ENCODE measurements around the gene RBM6.
"Not testable (repeated sequence)": the region's sequence is repeated elsewhere in the genome, so short reads cannot be mapped to it uniquely, and the experiment has no call there.

The RBM6 gene

DNA sequence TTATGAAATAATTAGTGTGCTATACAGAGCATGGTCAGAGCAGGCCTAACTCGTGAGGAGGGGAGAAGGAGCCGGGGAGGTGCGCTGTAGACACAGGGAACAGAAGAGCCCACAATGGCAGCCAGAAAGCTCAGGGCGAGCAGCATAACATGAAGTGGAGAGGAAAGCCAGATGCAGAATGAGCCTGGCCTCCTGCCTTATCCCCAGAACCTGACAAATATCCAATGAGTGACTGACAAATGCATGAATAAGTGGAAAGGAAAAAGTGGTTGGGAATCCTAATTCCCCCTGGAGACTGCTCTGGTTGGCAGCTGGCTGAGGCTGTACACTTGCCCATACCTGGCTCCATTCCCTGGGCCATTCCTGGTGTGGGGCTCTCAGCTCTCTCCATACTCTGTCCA is 27.1 kb upstream of the RBM6 start:
- FAIRE-seq (no peak), DNase-seq (ENCODE audit: insufficient read length, low spot score) (no peak)

DNA sequence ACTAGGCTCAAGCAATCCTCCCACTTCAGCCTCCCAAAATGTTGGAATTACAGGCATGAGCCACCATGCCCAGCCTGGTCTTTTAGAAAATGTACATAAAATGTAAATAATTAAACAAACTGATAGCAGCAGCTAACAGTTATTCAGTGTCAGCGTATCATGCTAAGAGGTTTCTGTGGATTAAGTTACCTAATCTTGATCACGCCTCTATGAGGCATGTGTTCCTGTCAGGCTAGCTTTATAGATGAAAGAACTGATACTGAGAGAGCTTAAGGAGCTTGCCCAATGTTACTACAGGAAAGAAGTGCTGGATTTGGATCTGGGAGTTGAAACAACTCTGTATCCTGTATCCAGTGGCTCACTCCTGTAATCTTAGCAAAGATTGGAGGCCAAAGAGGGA is 25.0 kb upstream of the RBM6 start:
- FAIRE-seq: no peak
- no peak for DNase-seq (ENCODE audit: insufficient read length, low spot score)

DNA sequence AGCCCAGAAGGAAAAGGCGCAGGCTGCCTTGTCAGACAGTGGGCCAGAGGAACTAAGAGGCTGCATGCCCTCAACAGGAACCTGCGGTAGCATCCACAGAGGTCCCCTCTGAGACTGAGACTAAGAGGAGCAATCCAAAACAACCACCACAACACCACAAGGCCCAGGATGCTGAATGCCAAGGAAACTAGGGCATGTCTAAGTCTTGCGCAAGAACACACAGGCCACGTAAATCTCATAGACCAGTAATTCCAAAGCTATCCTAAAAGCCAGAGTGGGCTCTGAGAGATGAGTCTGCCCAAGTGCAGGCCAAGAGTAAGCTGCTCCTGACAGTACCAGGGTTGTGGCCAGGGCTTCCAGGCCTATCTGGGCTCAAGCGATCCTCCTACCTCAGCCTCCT is 23.3 kb upstream of the RBM6 start:
- FAIRE-seq: no peak
- peak; percentile 27 for DNase-seq (ENCODE audit: insufficient read length, low spot score)

DNA sequence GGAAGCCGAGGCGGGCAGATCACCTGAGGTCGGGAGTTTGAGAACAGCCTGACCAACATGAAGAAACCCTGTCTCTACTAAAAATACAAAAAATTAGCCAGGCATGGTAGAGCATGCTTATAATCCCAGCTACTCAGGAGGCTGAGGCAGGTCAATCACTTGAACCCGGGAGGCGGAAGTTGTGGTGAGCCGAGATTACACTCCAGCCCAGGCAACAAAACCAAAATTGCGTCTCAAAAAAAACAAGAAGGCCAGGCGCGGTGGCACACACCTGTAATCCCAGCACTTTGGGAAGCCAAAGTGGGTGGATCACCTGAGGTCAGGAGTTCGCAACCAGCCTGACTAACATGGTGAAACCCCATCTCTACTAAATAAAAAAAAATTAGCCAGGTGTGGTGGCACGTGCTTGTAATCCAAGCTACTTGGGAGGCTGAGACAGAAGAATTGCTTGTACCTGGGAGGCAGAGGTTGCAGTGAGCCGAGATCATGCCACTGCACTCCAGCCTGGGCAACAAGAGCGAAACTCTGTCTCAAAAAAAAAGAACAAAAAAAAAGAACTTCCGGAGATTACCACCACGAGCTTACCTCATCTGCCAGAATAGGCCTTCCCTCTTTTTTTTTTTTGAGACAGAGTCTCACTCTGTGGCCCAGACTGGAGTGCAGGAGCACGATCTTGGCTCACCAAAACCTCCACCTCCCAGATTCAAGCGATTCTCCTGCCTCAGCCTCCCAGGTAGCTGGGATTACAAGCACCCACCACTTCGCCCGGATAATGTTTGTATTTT is 22.0 kb upstream of the RBM6 start:
- not testable (repeated sequence) for DNase-seq (ENCODE audit: insufficient read length, low spot score)

DNA sequence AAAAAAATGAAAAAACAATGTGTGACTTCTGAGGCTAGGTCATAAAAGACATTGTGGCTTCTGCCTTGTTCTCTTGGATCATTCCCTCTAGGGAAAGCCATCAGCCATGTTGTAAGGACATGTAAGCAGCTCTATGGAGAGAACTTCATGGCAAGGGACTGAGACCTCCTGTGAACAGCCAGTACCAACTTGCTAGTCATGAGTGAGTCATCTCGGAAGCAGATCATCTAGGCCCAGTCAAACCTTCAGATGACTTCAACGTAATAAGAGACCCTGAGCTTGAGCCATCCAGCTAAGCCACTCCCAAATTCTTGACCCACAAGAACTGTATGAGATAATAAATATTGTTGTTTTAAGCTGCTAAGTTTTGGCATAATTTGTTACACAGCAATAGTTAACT is 15.3 kb upstream of the RBM6 start:
- peak; percentile 13 for FAIRE-seq

More for the DNA sequence above, 22.0 kb upstream of the RBM6 start:
- not testable (repeated sequence) for FAIRE-seq

DNA sequence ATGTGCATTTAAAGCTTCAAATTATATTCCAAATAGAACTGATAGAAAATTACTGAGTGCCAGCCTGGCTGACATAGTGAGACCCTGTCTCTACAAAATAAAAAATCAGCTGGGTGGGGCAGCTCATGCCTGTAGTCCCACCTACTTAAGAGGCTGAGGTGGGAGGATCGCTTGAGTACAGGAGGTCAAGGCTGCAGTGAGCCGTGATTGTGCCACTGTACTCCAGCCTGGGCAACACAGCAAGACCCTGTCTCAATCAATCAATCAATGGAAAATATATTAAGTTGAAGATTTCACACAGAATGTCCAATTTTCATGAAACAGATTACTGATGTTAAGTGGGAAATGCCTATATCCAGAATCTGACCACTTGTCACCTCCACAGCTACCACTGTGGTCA is 14.5 kb upstream of the RBM6 start:
- DNase-seq (ENCODE audit: insufficient read length, low spot score) (no peak), FAIRE-seq (no peak)

More for the DNA sequence above, 15.3 kb upstream of the RBM6 start:
- peak; percentile 64 for DNase-seq (ENCODE audit: insufficient read length, low spot score)

DNA sequence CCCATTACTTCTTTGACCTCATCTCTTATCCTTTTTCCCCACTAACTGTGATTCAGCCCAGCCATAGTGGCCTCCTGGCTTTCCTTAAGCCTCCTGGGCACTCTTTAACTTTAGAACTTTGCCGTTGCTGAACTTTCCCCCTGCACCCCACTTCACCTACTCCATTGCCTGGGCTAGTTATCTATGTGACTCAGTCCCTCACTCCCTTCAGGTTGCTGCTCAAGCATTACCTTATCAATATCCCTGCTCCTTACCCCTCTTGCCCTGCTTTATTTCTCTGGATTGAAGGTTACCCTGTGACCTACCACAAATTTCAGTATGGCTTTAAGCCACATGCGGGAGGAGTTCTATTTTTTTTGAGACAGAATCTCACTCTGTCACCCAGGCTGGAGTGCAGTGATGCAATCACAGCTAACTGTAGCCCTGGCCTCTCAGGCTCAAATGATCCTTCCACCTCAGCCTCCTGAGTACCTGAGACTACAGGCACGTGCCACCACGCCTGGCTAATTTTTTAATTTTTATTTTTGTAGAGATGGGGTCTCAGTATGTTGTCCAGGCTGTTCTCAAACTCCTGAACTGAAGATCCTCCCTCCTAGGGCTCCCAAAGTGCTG is 13.7 kb upstream of the RBM6 start:
- FAIRE-seq (no peak), DNase-seq (ENCODE audit: insufficient read length, low spot score) (no peak)

DNA sequence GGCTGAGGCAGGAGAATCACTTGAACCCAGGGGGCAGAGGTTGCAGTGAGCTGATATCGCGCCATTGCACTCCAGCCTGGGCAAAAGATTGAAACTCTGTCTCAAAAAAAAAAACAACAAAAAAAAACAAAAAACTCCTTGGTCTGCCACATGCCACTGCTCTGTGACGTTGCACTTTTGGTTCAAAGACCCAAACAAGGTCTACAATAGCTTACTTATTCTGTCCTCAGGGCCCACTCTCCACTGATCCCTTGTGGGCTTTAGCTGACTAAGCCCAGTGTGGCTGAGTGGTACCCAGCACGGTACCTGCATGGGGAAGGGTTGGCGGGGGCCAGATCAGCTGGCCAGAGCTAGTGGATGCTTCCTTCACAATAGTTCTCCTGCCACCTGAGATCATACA is 12.2 kb upstream of the RBM6 start:
- no peak for DNase-seq (ENCODE audit: insufficient read length, low spot score)
- no peak for FAIRE-seq

DNA sequence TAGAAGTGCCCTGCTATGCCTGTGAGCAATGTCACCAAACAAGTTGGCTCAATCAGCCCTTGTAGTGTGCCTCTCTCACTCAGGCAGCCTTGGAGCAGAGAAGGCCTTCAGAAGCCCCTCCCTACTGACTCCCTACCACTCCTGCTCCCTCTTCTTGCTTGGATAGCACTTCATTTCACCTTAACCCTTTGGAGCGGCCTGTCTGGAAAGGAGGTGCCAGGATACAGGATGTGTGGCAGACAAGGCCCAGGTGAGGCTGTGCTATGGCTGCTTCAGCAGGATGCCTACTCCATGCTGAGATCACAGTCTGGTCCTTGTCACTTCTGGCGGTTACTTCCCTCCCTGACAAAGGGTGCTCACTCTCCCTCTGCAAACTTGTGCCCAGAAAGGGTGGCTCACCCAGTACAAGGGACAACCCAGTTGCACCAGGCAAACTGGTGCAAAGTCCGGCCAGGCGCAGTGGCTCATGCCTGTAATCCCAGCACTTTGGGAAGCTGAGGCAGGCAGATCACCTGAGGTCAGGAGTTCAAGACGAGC is 11.4 kb upstream of the RBM6 start:
- FAIRE-seq (no peak), DNase-seq (ENCODE audit: insufficient read length, low spot score) (no peak)

DNA sequence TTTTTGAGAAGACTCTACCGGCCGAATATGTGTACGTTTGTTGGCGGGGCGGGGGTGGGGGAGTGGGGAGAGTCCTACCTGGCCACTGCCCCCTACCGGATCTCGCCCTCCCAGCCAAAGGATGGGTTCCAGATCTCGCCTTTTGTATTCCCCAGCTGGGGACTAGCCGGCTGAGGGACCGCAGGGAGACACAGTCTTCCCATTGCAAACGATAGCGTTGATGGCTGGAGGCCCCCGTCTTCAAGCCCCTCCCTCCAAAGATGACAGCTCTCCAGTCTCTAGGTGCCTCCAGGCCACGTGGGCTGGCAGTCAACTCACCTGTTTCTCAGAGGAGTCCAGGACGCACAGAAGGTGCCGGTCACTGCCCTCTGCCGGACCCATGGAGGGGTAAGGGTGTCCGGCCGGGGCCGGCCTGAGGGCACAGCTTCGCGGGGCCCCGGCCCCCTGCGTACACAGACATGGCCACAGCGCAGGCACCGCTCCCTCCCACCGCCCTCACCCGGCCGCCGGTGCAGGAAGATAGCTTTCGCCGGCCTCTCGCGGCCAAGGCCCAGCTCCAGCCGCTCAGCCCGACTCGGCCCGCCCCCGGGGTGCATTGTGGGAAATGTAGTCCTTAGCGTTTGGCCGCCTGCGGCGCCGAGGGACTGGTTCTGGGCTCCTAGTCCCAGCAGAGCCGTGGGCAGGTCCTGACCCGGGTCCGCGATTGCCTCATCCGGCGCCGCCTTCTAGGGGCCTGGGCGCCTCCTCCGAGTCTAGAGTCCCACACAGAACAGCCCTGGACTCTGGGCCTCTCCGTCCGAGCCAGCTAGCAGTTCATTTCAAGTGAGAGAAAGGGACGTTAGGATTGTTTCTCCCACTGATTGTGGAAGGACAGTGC is 10.4 kb upstream of the RBM6 start, which contains the start of gene MON1A:
MON1A (minus strand) TSS at position 521 of the 877 bp plus-strand sequence. CDS start 16,465 bp downstream, outside the sequence.
- DNase-seq (ENCODE audit: insufficient read length, low spot score) (peak; percentile 89), FAIRE-seq (no peak)

DNA sequence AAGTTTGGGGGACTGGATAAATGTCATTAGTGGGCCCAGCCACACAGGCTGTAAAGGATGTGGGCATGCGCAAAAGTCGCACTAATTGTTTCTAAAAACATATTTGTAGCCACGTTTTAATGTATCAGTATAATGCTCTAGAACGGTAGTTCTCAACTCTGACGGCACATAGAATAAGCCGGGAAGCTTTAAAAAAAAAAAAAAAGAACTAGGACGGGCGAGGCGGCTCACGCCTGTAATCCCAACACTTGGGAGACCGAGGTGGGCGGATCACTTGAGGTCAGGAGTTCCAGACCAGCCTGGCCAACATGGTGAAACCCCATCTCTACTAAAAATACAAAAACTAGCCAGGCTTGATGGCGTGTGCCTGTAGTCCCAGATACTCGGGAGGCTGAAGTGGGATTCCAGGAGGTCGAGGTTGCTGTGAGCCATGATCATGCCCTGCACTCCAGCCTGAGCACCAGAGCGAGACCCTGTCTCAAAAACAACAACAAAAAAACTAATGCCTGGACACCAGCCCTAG is 9.7 kb upstream of the RBM6 start:
- FAIRE-seq: no peak
- no peak for DNase-seq (ENCODE audit: insufficient read length, low spot score)

DNA sequence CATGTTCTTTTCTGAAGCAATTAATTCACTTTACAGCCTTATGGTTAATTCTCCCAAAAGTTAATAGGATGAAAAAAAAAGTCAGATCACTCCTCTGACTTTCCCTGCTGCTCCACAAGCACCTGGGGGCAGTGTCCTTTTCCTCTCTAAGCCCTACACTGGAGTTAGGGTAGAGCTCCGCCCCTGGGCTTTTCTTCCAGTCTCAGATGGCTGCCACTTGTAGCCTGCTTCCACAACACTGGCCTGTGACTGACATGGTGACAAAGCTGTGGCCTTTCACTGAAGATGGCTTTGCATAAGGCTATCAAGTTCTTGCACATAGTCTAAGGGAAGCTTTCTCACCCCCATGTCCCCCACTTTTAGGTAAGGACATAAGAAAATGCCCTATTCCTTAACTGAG is 9.0 kb upstream of the RBM6 start:
- FAIRE-seq (no peak), DNase-seq (ENCODE audit: insufficient read length, low spot score) (peak; percentile 40)

DNA sequence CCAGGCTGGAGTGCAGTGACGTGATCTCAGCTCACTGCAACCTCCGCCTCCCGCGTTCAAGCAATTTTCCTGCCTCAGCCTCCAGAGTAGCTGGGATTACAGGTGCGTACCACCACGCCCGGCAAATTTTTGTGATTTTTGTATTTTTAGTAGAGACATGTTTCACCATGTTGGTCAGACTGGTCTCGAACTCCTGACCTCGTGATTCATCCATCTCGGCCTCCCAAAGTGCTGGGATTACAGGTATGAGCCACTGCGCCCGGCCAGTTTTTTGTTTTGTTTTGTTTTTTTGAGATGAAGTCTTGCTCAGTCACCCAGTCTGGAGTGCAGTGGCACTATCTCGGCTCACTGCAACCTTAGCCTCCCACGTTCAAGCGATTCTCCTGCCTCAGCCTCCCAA is 7.7 kb upstream of the RBM6 start:
- DNase-seq (ENCODE audit: insufficient read length, low spot score); FAIRE-seq: not testable (repeated sequence)

DNA sequence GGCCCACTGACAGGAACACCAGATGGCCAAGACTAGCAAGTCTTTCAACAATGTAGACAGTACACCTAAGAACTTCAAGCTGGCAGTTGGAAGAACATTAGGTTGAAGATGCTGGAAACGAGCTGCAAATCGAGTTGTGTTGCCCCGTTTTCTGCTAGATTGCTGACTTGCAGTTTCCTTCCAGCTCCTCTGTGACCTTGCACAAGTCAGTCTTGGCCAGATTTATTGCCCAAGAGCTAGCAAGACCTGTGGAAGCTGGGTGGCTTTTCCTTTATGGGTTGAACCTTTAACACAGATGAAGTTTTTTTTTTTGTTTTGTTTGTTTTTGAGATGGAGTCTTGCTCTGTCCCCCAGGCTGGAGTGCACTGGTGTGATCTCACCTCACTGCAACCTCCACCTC is 2.9 kb upstream of the RBM6 start:
- FAIRE-seq (no peak), DNase-seq (ENCODE audit: insufficient read length, low spot score) (no peak)

DNA sequence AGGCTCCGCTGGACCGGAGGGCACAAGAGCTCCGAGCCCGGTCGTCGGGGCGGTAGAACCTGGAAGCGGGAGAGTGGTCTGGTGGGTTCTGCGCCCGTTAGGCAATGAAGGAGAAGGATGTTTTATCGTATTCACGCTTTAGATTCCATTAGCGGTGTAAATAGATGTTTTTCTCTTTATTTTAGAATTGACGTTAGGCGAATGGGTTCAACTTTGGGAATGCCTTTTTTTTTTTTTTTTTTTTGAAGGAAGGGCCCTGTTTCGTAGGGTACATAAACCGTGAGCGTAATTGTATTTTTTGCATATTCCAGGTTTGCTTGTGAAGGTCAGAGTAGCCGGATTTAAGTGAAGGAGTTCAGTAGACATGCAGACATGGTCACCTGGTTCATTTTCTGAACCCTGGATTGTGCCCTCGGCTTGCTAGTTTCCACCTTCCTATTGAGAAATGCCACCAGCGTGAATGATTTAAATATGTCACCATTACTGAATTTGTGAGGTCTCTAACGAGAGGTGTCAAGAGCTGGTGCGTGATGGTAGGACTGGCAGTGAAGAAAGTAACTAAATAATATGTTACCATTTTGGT is 808 bp downstream of the RBM6 start:
- FAIRE-seq: no peak
- no peak for DNase-seq (ENCODE audit: insufficient read length, low spot score)

DNA sequence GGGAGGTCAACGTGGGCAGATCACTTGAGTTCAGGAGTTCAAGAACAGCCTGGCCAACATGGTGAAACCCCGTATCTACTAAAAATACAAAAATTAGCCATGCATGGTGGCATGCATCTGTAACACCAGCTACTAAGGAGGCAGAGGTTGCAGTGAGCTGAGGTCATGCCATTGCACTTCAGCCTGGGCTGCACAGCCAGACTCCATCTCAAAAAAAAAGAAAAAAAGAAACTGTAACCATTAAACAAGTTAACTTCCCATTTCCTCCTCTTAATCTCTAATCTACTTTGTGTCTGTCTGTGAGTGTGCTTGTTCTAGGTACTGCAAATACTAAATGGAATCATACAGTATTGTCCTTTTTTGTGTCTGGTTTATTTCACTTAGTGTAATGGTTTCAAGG is 2.7 kb downstream of the RBM6 start:
- FAIRE-seq: no peak
- DNase-seq (ENCODE audit: insufficient read length, low spot score): no peak

DNA sequence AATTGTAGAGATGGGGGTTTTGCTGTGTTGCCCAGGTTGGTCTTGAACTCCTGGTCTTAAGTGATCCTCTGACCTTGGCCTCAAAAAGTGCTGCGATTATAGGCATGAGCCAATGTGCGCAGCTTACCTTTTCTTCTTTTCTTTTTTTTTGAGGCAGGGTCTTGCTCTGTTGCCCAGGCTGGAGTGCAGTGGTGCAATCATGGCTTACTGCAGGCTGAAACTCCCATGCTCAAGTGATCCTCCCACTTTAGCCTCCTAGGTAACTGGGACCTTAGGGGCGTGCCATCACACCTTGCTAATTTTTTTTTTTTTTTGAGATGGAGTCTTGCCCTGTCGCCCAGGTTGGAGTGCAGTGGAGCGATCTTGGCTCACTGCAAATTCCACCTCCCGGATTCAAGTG is 13.0 kb downstream of the RBM6 start:
- no peak for FAIRE-seq

DNA sequence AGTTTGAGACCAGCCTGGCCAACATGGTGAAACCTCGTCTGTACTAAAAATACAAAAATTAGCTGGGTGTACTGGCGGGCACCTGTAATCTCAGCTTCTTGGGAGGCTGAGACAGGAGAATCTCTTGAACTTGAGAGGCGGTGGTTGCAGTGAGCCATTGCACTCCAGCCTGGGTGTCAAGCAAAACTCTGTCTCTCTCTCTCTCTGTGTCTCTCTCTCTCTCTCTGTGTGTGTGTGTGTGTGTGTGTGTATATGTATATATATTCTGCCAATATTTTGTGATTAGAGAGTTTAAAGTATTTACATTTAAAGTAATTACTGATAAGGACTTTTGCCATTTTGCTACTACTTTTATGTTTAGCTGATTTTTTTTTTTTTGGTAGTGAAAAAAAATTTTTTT is 15.7 kb downstream of the RBM6 start:
- FAIRE-seq: no peak

More for the DNA sequence above, 13.0 kb downstream of the RBM6 start:
- DNase-seq (ENCODE audit: insufficient read length, low spot score): no peak

DNA sequence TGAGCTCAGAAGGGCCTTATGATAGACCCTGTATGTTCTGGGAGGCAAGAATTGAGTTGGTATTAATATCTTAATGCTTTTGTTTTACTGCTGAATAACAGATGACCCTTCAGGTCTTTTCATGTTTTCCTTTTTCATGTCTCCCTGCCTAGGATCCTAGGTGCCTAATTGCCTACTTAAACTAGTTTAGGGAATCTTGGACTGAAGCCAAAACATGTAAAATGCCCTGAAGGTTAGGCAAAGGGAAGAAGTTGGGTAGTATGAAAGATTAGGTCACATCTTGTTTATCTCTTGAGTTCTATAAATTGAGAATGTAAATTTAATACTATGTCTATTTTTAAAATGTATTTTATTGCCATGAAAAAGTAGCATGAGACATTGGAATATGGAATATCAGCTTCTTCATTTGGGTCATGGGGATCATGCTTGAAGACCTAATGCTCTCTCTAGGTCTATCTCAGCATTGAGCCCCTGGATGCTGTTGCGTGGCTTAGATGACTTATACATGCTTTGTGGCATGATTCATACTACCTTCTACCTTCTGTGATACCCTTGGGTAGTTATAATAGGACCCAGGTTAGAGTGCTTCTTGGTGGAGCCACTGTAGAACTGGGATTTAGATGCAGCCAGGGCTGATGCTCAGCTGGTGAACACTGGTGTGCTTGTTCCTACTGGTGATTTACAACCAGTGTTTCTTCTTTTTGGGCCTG is 26.4 kb downstream of the RBM6 start:
- DNase-seq (ENCODE audit: insufficient read length, low spot score): no peak
- no peak for FAIRE-seq

More for the DNA sequence above, 15.7 kb downstream of the RBM6 start:
- DNase-seq (ENCODE audit: insufficient read length, low spot score): no peak

DNA sequence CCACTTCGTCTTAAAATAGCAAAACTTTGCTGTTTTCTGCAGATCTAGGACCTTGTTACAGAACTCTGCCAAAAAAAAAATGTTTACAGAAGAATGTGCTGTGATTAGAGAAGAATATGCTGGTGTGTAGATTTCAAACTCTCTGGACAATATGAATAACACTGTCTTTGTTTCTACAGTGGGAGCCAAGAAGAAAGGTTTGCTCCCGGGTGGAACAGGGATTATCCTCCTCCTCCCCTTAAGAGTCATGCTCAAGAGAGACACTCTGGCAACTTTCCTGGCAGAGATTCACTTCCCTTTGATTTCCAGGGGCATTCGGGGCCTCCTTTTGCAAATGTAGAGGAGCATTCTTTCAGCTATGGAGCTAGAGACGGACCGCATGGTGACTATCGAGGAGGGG is 27.3 kb downstream of the RBM6 start:
- no peak for FAIRE-seq

More for the DNA sequence above, 27.3 kb downstream of the RBM6 start:
- DNase-seq (ENCODE audit: insufficient read length, low spot score): no peak

All from HTR-8/SVneo (cell line).